Measurements from ENCODE around the gene SIDT2. TPM values are rescaled to one million over a fixed set of nuclear protein-coding genes. Genes with fewer than 3 reads are reported as not detected.
A peak's percentile ranks its signal among the peaks of the same experiment; 100 is the strongest.

SIDT2 gene
- total and polyA plus RNA-seq, 2 experiments from 2014 or later = 16.1 to 32.9 TPM

DNA sequence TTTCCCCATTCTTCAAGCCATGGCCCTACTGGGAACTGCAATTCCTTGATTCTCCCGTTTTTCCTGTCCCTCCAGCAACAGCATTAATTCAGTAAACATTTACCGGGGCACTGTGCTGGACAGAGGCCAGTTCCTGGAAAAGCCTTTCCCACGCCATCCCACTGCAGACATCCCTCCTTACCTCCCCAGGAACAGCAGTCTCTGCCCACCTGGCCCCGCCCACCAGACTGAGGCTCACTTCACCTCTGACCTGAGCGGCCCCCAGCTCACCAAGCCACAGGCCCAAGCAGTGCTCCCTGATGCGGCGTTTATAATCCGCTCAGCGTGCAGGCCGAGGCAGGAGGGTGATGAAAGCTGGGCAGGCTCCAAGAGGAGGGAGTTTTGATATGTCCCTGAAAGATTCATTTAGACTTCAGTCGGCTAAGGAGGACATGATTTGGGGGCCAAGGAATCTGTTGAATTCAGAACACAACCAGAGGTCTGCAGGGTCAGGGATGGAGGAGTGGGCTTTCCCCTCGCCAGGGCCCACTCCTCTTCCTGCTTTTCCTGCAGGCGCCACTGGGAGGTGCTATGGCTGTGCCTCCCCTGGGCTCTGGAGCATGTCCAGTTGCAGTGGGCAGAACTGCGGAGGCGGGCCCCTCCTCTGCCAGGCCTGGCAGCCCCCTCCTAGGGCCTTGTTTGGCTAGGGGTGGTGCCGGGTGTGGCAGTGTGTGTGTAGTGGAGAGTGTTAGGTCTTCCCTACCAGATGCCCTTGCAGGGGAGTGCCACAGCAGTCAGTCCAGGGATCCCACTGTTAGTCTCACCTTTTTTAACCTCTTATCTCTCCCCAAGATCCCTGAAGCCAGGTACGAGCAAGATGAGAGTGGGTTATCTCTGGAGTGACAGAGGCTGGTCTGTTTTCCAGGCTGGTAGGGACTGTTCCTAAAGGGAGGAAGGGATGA, 19.2 kb downstream of the SIDT2 start:
- peaks cover 25% of the 10 kb centered on the region for H3K4me1 ChIP-seq (ENCODE audit: low read depth)
- no peaks in the 10 kb centered on the region for H3K9me3 ChIP-seq (ENCODE audit: low read depth)
- DNase-seq (ENCODE audit: low read depth in 1 of 2, low spot score in 1 of 2) = peak; percentile 60 to 79
- H3K27me3 ChIP-seq = no peaks in the 10 kb centered on the region
- TF ChIP-seq, protein P1, sequence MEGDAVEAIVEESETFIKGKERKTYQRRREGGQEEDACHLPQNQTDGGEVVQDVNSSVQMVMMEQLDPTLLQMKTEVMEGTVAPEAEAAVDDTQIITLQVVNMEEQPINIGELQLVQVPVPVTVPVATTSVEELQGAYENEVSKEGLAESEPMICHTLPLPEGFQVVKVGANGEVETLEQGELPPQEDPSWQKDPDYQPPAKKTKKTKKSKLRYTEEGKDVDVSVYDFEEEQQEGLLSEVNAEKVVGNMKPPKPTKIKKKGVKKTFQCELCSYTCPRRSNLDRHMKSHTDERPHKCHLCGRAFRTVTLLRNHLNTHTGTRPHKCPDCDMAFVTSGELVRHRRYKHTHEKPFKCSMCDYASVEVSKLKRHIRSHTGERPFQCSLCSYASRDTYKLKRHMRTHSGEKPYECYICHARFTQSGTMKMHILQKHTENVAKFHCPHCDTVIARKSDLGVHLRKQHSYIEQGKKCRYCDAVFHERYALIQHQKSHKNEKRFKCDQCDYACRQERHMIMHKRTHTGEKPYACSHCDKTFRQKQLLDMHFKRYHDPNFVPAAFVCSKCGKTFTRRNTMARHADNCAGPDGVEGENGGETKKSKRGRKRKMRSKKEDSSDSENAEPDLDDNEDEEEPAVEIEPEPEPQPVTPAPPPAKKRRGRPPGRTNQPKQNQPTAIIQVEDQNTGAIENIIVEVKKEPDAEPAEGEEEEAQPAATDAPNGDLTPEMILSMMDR (IDR thresholded peaks at IDR 0.05; ENCODE audit: low read depth, low read length) = peak; percentile 80
- no peak overlapping the region for H3K4me3 ChIP-seq
- H3K27ac ChIP-seq = peak overlapping the region; percentile 99
- peaks cover 3% of the 10 kb centered on the region for H3K36me3 ChIP-seq

DNA sequence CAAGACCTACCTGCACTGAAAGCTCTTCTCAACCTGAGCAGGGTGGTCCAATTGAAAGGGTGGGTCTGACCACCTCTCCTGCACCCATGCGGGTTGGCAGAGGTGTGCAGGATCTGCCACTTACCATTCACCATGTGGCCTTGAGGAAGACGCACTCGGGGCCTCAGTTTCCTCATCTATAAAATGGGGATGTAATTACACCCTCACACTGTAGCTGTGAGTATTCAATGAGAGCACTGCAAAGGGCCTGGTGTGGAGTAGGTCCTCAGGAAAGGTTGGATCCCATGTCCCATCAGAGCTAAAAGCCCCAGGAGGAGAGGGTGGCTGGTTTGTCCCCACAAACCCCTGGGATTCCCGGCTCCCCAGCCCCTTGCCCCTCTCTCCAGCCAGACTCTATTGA, 20.1 kb downstream of the SIDT2 start:
- TF ChIP-seq, protein P1 (IDR thresholded peaks at IDR 0.05; ENCODE audit: low read depth, low read length) = no peak

DNA sequence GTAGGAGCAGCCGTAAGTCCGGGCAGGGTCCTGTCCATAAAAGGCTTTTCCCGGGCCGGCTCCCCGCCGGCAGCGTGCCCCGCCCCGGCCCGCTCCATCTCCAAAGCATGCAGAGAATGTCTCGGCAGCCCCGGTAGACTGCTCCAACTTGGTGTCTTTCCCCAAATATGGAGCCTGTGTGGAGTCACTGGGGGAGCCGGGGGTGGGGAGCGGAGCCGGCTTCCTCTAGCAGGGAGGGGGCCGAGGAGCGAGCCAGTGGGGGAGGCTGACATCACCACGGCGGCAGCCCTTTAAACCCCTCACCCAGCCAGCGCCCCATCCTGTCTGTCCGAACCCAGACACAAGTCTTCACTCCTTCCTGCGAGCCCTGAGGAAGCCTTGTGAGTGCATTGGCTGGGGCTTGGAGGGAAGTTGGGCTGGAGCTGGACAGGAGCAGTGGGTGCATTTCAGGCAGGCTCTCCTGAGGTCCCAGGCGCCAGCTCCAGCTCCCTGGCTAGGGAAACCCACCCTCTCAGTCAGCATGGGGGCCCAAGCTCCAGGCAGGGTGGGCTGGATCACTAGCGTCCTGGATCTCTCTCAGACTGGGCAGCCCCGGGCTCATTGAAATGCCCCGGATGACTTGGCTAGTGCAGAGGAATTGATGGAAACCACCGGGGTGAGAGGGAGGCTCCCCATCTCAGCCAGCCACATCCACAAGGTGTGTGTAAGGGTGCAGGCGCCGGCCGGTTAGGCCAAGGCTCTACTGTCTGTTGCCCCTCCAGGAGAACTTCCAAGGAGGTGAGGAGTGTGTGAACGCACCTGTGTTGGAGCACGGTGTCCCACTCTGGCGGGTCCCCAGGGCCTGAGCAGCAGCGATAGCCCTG, 20.7 kb downstream of the SIDT2 start, which contains the start of gene TAGLN:
Gene TAGLN (plus strand): TSS at position 318 of the 863 bp plus-strand sequence. CDS start 3,644 bp downstream, outside the sequence.
- peak; percentile 91 to 97 for DNase-seq (ENCODE audit: low read depth in 1 of 2, low spot score in 1 of 2)
- H3K9me3 ChIP-seq (ENCODE audit: low read depth) = no peaks in the 10 kb centered on the region
- peaks cover 6% of the 10 kb centered on the region for H3K36me3 ChIP-seq
- no peaks in the 10 kb centered on the region for H3K27me3 ChIP-seq
- H3K4me1 ChIP-seq (ENCODE audit: low read depth) = peaks cover 25% of the 10 kb centered on the region
- H3K27ac ChIP-seq = peak within 1 kb of the TSS; percentile 99
- H3K4me3 ChIP-seq = peak within 1 kb of the TSS; percentile 11
- TF ChIP-seq, protein P1 (IDR thresholded peaks at IDR 0.05; ENCODE audit: low read depth, low read length) = no peak

More for the DNA sequence above, 20.1 kb downstream of the SIDT2 start:
- DNase-seq (ENCODE audit: low read depth in 1 of 2, low spot score in 1 of 2) = no peak
- Histone ChIP-seq H3K27ac (peak overlapping the region; percentile 99), H3K4me3 (no peak overlapping the region), H3K4me1 (ENCODE audit: low read depth) (peaks cover 25% of the 10 kb centered on the region), H3K36me3 (peaks cover 3% of the 10 kb centered on the region), H3K27me3 (no peaks in the 10 kb centered on the region), H3K9me3 (ENCODE audit: low read depth) (no peaks in the 10 kb centered on the region)

DNA sequence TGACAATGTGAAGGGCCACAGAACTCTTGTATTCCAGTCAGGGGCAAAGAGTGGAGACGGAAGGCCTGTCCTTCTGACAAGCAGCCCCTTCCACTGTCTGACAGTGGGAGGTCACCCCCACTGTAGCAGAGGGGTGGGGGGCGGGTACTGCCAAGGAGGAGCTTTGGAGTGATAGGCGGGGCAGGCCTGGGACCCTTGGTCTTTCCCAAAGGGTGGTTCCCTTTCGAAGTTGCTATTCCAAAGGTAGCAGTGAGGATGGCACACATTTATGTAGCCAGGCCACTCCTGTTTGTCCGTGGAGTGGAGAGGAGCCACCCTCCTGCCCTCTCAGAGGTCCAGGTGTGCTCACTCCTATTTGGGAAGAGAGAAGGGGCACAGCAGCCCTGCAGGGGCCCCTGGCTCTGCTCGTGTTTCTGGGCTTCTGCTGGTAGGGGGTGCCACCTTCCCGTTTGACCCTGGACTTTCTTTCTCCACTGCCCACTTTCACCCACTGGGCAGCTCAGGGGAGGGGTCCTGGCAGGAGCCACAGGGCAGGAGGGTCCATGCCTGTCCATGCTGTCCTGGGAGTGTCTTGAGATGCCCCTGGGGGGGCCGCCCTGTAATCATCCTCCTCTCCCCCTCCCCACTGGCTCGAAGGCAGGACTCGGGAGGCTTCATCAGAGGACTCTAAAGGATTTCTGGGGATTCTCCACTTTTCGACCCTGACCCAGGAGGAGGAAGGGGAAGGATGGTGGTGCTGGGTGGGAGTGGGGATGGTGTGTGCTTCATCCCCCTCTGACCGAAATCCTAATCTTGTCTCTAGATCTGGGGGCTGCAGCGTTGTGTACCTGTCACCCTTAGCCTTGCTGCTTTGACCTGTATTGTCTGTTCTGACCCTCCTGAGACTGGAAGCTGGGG, 21.6 kb downstream of the SIDT2 start:
- H3K9me3 ChIP-seq (ENCODE audit: low read depth) = no peaks in the 10 kb centered on the region
- H3K4me1 ChIP-seq (ENCODE audit: low read depth) = peaks cover 25% of the 10 kb centered on the region
- H3K27me3 ChIP-seq = no peaks in the 10 kb centered on the region
- TF ChIP-seq, protein P1 (IDR thresholded peaks at IDR 0.05; ENCODE audit: low read depth, low read length) = no peak
- peaks cover 3% of the 10 kb centered on the region for H3K36me3 ChIP-seq
- peak overlapping the region; percentile 99 for H3K27ac ChIP-seq
- peak overlapping the region; percentile 11 for H3K4me3 ChIP-seq
- DNase-seq (ENCODE audit: low read depth in 1 of 2, low spot score in 1 of 2) = peak in 1 of 2 donors; percentile 56
